Fibroblast of mammary gland (primary cell): ENCODE data around the gene SUGP1.
"Not testable (repeated sequence)": the region's sequence is repeated elsewhere in the genome, so short reads cannot be mapped to it uniquely, and the experiment has no call there.

ENCODE experiments used
- DNase-seq: peaks from one replicate; pipeline ENCODE4 v3.0.0-alpha.2; 2010; ENCODE audit warnings: low read depth
- H3K4me3 ChIP-seq: 2 replicates; pipeline ENCODE4 v1.5.1; 2011; ENCODE audit warnings: low read depth, mild to moderate bottlenecking, low read length, moderate library complexity; ENCODE audit not compliant: control insufficient read depth
- CTCF ChIP-seq: conservative IDR thresholded peaks from 2 replicates; pipeline ENCODE4 v1.5.1; 2011; ENCODE audit warnings: low read depth, low read length, inconsistent platforms; ENCODE audit not compliant: control insufficient read depth, insufficient read depth

The SUGP1 gene

GRCh38 chr19:19356901-19357566 lies 36.7 kb upstream of the SUGP1 start:
- no peak overlapping the region for H3K4me3 ChIP-seq
- no peak for DNase-seq

GRCh38 chr19:19356500-19356899 lies 36.2 kb upstream of the SUGP1 start:
- no peak overlapping the region for H3K4me3 ChIP-seq
- no peak for TF ChIP-seq CTCF
- no peak for DNase-seq

More at GRCh38 chr19:19356901-19357566, 36.7 kb upstream of the SUGP1 start:
- no peak for TF ChIP-seq CTCF

GRCh38 chr19:19355606-19356139 lies 35.4 kb upstream of the SUGP1 start:
- no peak overlapping the region for H3K4me3 ChIP-seq
- no peak for TF ChIP-seq CTCF
- DNase-seq = no peak

- no peak for TF ChIP-seq CTCF
- no peak overlapping the region for H3K4me3 ChIP-seq
- no peak for DNase-seq
Observed at GRCh38 chr19:19354932-19355331, 34.6 kb upstream of the SUGP1 start.

GRCh38 chr19:19354007-19354406 lies 33.7 kb upstream of the SUGP1 start:
- DNase-seq = no peak
- TF ChIP-seq CTCF = no peak
- H3K4me3 ChIP-seq = no peak overlapping the region

GRCh38 chr19:19352823-19353222 lies 32.5 kb upstream of the SUGP1 start:
- TF ChIP-seq CTCF = no peak
- H3K4me3 ChIP-seq = no peak overlapping the region
- no peak for DNase-seq

GRCh38 chr19:19350756-19351155 lies 30.4 kb upstream of the SUGP1 start:
- H3K4me3 ChIP-seq, DNase-seq: not testable (repeated sequence)
